ENCODE data around the gene SEMA4C. TPM values are rescaled to one million over a fixed set of nuclear protein-coding genes. Genes with fewer than 3 reads are reported as not detected.

Gene SEMA4C
- polyA plus RNA-seq, 2 of the 4 experiments (the other 2 are of a cell fraction): 11.0 to 14.4 TPM

DNA sequence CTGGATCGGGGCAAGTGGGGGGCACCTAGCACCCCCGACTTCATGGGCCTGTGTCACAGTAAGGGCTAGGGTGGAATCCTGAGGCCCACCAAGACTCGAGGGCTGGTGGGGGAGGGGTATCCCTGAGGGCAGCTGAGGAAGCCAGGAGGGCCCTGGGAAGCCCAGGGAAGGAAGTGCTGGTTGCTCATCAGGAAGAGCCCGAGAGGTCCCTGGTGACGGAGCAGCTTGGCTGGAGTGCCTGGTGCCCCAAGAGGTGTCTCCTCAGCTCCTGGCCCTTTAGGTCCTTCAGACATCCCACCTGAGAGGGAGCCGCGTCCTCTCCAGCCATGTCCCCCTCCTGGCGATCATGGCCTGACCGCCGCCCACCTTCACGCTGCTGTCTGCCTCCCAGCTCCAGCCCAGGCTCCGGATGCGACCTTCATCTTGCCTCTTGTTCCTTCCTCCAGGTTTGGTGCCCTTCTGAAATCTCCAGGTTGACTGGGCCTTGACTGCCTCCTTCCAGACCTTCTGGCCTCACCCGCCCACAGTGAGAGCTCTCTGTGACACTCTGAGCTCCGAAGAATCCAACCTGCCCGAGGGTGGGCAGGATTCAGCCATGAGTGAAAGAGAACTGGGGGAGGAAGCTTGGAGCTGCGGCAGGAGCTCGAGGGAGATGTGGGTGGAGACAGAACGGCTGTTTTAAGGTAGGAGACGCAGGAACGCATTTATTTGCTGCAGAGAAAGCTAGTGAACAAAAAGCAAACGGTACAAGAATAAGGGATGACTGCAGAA lies 42.7 kb upstream of the SEMA4C start:
- ATAC-seq: no peak
- no peak overlapping the region for H3K4me3 ChIP-seq
- no peak for TF ChIP-seq KDM5A (IDR thresholded peaks at IDR 0.05)
- no peak for TF ChIP-seq JUNB (IDR thresholded peaks at IDR 0.05)
- no peak for TF ChIP-seq EP300 (IDR thresholded peaks at IDR 0.05)
- no peak for TF ChIP-seq ZC3H11A (IDR thresholded peaks at IDR 0.05)
- TF ChIP-seq JUN (IDR thresholded peaks at IDR 0.05): no peak
- TF ChIP-seq CHD4 (IDR thresholded peaks at IDR 0.05; ENCODE audit: borderline replicate concordance): no peak
- TF ChIP-seq, protein P1, sequence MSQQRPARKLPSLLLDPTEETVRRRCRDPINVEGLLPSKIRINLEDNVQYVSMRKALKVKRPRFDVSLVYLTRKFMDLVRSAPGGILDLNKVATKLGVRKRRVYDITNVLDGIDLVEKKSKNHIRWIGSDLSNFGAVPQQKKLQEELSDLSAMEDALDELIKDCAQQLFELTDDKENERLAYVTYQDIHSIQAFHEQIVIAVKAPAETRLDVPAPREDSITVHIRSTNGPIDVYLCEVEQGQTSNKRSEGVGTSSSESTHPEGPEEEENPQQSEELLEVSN (IDR thresholded peaks at IDR 0.05; ENCODE audit: borderline replicate concordance, low read depth): no peak
- TF ChIP-seq, protein P2, sequence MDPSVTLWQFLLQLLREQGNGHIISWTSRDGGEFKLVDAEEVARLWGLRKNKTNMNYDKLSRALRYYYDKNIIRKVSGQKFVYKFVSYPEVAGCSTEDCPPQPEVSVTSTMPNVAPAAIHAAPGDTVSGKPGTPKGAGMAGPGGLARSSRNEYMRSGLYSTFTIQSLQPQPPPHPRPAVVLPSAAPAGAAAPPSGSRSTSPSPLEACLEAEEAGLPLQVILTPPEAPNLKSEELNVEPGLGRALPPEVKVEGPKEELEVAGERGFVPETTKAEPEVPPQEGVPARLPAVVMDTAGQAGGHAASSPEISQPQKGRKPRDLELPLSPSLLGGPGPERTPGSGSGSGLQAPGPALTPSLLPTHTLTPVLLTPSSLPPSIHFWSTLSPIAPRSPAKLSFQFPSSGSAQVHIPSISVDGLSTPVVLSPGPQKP (IDR thresholded peaks at IDR 0.05; ENCODE audit: low read depth, low read length): no peak
- TF ChIP-seq SREBF2 (IDR thresholded peaks at IDR 0.05): no peak
- no peak for TF ChIP-seq CEBPB (IDR thresholded peaks at IDR 0.05)
- no peak for TF ChIP-seq EHF (CRISPR knock-in tag; IDR thresholded peaks at IDR 0.05)
- H3K4me1 ChIP-seq: no peaks in the 10 kb centered on the region
- H3K27ac ChIP-seq: no peak overlapping the region
- WGBS (ENCODE audit: missing lambda C conversion rate): 67% methylated on average over 19 of the region's 22 CpGs
- no peak for FAIRE-seq
- H3K9me3 ChIP-seq: peaks cover 23% of the 10 kb centered on the region
- POLR2A ChIA-PET: no interaction called here
- no peak overlapping the region for H3K4me2 ChIP-seq
- no peak for DNase-seq (ENCODE audit: low read depth in 1 of 2, low spot score in 1 of 2)
- CTCF ChIA-PET: interaction anchor here (0.6 to 1.8 kb wide), 3 partner anchors 38 to 45 kb away, joined by 3 to 8 read pairs (median 7); no protein-coding TSS in a partner anchor

DNA sequence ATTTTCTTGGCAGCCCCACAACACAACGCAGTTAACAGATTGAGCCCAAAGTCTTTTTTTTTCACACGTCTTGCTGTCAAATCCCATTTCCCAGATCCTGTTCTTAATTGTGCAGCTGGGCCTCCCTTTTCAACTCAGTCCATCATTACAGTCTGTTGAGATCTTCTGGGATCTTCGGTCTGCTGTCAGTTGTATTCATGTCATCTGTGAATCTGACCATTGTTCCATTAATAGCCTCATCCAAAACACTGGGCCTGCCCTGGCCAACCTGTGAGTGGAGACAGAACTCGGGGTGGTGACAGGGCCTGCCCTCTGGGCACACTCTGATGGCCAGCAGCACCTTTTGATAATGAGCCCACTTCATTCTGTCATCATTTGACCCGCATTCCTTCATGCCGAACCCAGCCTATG lies 39.7 kb upstream of the SEMA4C start:
- H3K9me3 ChIP-seq: no peaks in the 10 kb centered on the region
- 61% methylated on average over 6 of the region's 6 CpGs for WGBS (ENCODE audit: missing lambda C conversion rate)
- CTCF ChIA-PET: interaction anchor here (0.9 to 1.0 kb wide), 2 partner anchors 19 to 43 kb away, joined by 3 read pairs; no protein-coding TSS in a partner anchor
- no peak overlapping the region for H3K4me3 ChIP-seq
- no peak overlapping the region for H3K27ac ChIP-seq
- no peaks in the 10 kb centered on the region for H3K4me1 ChIP-seq
- DNase-seq (ENCODE audit: low read depth in 1 of 2, low spot score in 1 of 2): no peak
- TF ChIP-seq TFCP2L1 (CRISPR knock-in tag; IDR thresholded peaks at IDR 0.05): no peak
- POLR2A ChIA-PET: no interaction called here
- FAIRE-seq: no peak
- ATAC-seq: no peak
- H3K4me2 ChIP-seq: no peak overlapping the region

DNA sequence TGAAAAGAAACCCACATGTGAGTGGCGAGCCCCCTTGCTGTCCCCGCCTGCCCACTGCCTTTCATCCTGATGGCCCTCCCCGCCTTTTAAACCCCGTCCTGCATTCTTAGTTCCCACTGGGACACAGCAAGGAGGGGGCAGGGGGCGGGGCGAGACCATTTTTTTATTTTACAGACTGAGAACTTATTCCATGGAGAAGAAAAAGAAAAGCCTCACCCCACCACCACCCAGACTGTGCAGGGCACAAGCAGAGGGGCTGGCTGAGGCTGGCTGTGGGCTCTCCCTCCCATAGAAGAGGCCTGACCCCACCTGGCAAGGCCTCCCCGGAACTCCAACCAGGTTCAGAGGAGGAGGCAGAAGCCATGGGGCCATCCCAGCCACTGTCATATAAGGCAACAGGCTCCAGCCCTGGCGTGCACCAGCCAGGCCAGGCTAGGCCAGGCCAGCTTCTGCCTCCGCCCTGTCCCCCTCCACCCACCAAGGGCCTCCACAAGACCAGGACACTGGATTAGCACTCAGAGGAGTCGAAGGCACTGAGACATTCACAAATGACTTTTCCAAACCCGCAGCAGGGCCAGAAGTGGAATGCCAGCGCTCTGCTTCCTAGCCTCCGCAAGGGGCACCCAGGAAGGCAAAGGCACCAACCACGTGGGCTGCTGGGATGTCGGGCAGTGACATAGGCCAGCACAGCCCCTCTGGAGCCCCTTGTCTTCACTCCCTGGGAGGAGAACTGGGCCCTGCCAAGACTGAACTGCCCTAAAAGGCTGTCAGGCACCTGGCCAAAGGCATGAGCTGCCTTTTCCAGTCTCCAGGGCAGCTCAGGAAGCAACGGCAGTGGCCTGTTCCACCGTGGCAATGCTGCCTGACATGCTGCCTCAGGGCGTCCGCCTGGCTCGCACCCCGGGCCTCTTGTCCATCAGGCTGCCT lies 37.5 kb upstream of the SEMA4C start:
- H3K27ac ChIP-seq: no peak overlapping the region
- DNase-seq (ENCODE audit: low read depth in 1 of 2, low spot score in 1 of 2) (no peak), FAIRE-seq (no peak), ATAC-seq (peak in 1 of 2 experiments; percentile 58; a peak in 3 of 6 replicates)
- ChIA-PET CTCF (no interaction called here), POLR2A (no interaction called here)
- no peak overlapping the region for H3K4me2 ChIP-seq
- 77% methylated on average over 16 of the region's 21 CpGs for WGBS (ENCODE audit: missing lambda C conversion rate)
- no peaks in the 10 kb centered on the region for H3K4me1 ChIP-seq
- H3K9me3 ChIP-seq: no peaks in the 10 kb centered on the region
- no peak overlapping the region for H3K4me3 ChIP-seq
- TF ChIP-seq RNF2 (IDR thresholded peaks at IDR 0.05; ENCODE audit: borderline replicate concordance, low read depth): no peak

DNA sequence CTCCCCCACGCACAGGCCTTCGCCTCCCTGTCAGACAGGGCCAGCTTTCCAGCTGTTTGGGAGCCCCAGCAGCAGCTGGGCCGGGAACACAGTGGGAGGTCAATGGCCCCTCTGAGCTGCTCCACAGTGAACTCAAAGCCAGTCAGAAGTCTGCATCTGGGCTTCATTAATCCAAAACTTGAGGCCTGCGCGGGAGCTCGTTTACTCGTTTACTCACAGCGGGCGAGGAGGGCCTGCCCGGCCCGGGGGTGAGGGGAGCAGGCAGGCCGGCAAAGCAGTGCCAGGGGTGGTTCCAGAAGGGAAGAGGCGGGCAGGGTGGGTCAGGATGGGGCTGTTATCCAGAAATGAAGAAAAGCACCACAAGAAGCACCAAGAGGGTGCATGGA lies 36.8 kb upstream of the SEMA4C start:
- H3K27ac ChIP-seq: no peak overlapping the region
- WGBS (ENCODE audit: missing lambda C conversion rate): 98% methylated on average over 8 of the region's 13 CpGs
- H3K4me2 ChIP-seq: no peak overlapping the region
- CTCF ChIA-PET: interaction anchor here (1.1 kb wide), 1 partner anchor 25 kb away, joined by 3 read pairs; no protein-coding TSS in a partner anchor
- no peak for FAIRE-seq
- POLR2A ChIA-PET: no interaction called here
- ATAC-seq: no peak
- no peaks in the 10 kb centered on the region for H3K9me3 ChIP-seq
- no peaks in the 10 kb centered on the region for H3K4me1 ChIP-seq
- H3K4me3 ChIP-seq: no peak overlapping the region
- DNase-seq (ENCODE audit: low read depth in 1 of 2, low spot score in 1 of 2): no peak
- TF ChIP-seq, protein P3, sequence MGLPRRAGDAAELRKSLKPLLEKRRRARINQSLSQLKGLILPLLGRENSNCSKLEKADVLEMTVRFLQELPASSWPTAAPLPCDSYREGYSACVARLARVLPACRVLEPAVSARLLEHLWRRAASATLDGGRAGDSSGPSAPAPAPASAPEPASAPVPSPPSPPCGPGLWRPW (IDR thresholded peaks at IDR 0.05): no peak
- TF ChIP-seq HDAC2 (IDR thresholded peaks at IDR 0.05) (no peak), HEYL (CRISPR knock-in tag; IDR thresholded peaks at IDR 0.05) (no peak), ZNF302 (CRISPR knock-in tag; IDR thresholded peaks at IDR 0.05) (no peak), ESRRA (IDR thresholded peaks at IDR 0.05; ENCODE audit: borderline replicate concordance, low read length) (no peak), HOXA7 (CRISPR knock-in tag; IDR thresholded peaks at IDR 0.05) (no peak), RCOR1 (IDR thresholded peaks at IDR 0.05; ENCODE audit: low read depth, low read length) (no peak), TP53 (CRISPR knock-in tag; IDR thresholded peaks at IDR 0.05) (no peak), SMC3 (IDR thresholded peaks at IDR 0.05) (no peak), RFX5 (IDR thresholded peaks at IDR 0.05) (no peak), SREBF2 (IDR thresholded peaks at IDR 0.05) (no peak), NPAS2 (CRISPR knock-in tag; IDR thresholded peaks at IDR 0.05; ENCODE audit: borderline replicate concordance) (no peak)
- TF ChIP-seq, protein P1 (IDR thresholded peaks at IDR 0.05; ENCODE audit: borderline replicate concordance, low read depth): no peak
- TF ChIP-seq, protein P4, sequence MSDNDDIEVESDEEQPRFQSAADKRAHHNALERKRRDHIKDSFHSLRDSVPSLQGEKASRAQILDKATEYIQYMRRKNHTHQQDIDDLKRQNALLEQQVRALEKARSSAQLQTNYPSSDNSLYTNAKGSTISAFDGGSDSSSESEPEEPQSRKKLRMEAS (IDR thresholded peaks at IDR 0.05): no peak
- TF ChIP-seq, protein P5, sequence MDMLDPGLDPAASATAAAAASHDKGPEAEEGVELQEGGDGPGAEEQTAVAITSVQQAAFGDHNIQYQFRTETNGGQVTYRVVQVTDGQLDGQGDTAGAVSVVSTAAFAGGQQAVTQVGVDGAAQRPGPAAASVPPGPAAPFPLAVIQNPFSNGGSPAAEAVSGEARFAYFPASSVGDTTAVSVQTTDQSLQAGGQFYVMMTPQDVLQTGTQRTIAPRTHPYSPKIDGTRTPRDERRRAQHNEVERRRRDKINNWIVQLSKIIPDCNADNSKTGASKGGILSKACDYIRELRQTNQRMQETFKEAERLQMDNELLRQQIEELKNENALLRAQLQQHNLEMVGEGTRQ (IDR thresholded peaks at IDR 0.05): no peak
